ENCODE results near the gene KAT2B.

The KAT2B gene

DNA sequence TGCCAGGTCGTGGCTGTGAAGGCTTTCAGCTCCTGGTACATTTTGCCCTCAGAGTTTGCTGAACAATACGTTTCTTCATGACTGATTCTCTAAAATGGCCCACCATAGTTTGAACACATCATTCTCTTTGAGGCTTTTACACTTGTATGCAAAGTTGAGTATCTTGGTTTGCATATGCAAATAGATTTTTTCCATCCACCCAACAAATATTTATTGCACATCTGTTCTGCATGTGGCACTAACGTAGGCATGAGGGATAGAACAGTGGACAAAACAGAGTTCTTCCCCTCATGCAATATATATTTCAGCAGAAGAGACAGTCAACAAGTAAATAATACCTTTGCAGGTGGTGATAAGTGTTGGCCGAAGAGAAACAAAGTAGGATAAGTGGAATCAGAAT lies 55.2 kb downstream of the KAT2B start:
- in situ Hi-C loops (cut with MboI; ENCODE audit: low sequenced_read_pairs) = no loop called here

- in situ Hi-C loops (cut with MboI; ENCODE audit: low sequenced_read_pairs) = no loop called here
These were observed 56.0 kb downstream of the KAT2B start for GRCh38 chr3:20096135-20096685.

GRCh38 chr3:20097015-20097414 lies 56.8 kb downstream of the KAT2B start:
- in situ Hi-C loops (cut with MboI; ENCODE audit: low sequenced_read_pairs) = no loop called here

DNA sequence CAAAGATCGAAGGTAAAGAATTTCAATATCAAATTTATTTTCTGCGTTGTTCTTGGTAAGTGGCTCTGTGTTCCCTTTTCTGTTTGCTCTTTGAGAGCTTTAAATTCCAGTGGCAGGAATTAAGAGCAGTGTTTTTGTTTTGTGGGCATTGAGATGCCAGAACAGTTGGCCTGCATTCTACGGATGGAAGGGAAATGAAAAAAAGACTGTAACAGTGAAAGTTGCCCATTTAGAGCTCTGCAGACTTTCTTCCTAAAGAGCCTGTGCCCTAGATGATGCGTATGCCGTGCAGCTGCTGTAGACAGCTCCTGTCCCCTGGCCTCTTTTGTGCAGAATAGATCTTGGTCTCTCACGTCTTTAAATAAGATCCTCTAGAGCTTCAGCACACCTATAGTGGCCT lies 58.8 kb downstream of the KAT2B start:
- in situ Hi-C loops (cut with MboI; ENCODE audit: low sequenced_read_pairs) = no loop called here

DNA sequence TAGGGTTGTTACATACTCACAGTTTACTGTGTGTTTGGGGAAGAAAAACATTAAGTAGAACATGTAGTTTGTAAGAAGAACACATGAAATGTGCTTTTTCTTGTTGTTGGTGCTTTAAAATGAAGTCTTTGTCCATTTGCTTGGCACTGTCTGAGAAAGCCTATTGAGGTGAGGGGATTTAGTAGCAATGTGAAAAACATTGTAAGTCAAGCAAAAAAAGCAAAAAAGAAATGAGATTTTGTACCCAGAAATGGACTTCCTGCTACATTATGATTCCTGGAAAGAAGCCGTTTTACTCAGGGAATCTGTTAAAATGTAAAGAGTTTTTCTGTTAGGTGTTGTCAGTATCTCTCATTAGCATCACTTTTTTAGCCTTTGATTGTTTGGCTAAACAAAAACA lies 59.9 kb downstream of the KAT2B start:
- in situ Hi-C loops (cut with MboI; ENCODE audit: low sequenced_read_pairs) = no loop called here

- in situ Hi-C loops (cut with MboI; ENCODE audit: low sequenced_read_pairs) = no loop called here
These were observed 60.8 kb downstream of the KAT2B start for GRCh38 chr3:20101041-20101440.

DNA sequence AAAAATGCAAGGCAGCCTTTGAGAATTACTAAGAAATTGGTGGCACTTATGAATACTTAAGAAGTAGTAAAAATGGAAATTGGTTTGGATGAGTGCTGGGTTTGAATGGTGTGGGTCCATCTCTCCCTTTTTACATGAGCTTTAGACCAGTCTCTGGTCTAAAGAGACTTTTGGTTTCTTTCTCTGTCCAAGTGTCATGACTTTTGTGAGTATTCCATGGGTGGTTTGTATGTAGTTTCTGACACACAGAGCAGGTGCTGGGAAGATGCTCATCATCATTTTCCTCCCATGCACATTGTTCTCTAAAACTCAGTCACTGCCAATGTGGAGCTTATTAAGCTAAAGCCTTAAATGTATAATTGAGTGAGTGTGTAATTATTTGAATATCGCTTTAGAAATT lies 63.5 kb downstream of the KAT2B start:
- in situ Hi-C loops (cut with MboI; ENCODE audit: low sequenced_read_pairs) = no loop called here

GRCh38 chr3:20104167-20104661 lies 64.0 kb downstream of the KAT2B start:
- in situ Hi-C loops (cut with MboI; ENCODE audit: low sequenced_read_pairs) = no loop called here

DNA sequence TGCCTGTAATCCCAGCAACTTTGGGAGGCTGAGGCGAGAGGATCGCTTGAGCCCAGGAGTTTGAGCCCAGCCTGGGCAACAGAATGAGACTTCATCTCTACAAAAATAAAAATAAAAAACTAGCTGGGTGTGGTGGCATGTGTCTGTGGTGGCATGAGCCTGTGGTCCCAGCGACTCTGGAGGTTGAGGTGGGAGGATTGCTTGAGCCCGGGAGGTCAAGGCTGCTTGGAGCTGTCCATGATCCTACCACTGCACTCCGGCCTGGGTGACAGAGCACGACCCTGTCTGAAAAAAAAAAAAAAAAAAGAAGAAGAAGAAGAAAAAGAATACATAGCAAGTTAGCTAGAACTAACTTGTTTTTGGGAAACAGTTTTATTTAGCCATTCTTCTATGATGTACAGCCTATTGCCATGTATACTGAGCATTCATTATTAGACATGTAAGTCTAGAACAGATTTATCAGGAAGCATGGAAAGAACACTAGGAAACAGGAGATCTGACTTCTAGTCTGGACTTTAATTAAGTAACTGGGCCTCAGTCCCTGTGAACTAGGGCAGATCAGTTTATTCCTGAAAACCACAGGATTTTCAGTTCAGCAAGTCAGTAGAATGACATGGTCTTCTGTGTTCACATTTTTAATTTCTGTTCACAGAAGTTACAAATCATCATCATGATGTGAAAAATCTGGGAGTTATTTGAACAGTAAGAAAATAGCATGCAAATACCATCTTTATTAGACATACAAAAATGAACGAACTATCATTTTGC lies 65.5 kb downstream of the KAT2B start:
- in situ Hi-C loops (cut with MboI; ENCODE audit: low sequenced_read_pairs) = no loop called here

GRCh38 chr3:20107722-20108121 lies 67.5 kb downstream of the KAT2B start:
- in situ Hi-C loops (cut with MboI; ENCODE audit: low sequenced_read_pairs) = no loop called here

GRCh38 chr3:20108869-20109268 lies 68.6 kb downstream of the KAT2B start:
- in situ Hi-C loops (cut with MboI; ENCODE audit: low sequenced_read_pairs) = no loop called here

GRCh38 chr3:20110826-20111225 lies 70.6 kb downstream of the KAT2B start:
- in situ Hi-C loops (cut with MboI; ENCODE audit: low sequenced_read_pairs) = no loop called here

- in situ Hi-C loops (cut with MboI; ENCODE audit: low sequenced_read_pairs) = no loop called here
These were observed 71.6 kb downstream of the KAT2B start for GRCh38 chr3:20111836-20112235.

- in situ Hi-C loops (cut with MboI; ENCODE audit: low sequenced_read_pairs) = no loop called here
These were observed 80.8 kb downstream of the KAT2B start for GRCh38 chr3:20121088-20121487.

DNA sequence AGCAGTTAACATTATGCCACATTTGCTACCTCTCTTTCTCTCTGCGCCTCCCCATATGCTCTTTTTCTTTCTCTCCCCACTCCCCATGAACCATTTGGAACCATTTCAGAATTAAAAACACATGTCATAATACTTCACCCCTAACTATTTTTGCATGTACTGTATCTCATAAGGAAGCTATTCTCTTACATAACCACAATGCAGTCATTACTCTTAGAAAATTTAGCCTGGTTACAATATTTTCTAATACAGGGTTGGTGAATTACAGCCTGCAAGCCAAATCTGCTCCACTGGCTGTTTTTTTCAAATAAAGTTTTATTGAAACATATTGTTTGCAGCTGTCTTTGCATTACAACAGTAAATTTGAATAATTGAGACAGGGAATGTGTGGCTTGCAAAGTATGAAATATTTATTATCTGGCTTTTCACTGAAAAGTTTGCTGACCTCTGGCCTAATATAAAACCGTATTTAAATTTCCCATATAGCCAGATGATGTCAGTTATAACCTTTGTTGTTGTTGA lies 82.9 kb downstream of the KAT2B start:
- in situ Hi-C loops (cut with MboI; ENCODE audit: low sequenced_read_pairs) = no loop called here

- in situ Hi-C loops (cut with MboI; ENCODE audit: low sequenced_read_pairs) = no loop called here
These were observed 85.0 kb downstream of the KAT2B start for GRCh38 chr3:20125289-20125688.

GRCh38 chr3:20125897-20126296 lies 85.7 kb downstream of the KAT2B start:
- in situ Hi-C loops (cut with MboI; ENCODE audit: low sequenced_read_pairs) = no loop called here

- in situ Hi-C loops (cut with MboI; ENCODE audit: low sequenced_read_pairs) = no loop called here
These were observed 88.1 kb downstream of the KAT2B start for GRCh38 chr3:20128358-20128757.

- in situ Hi-C loops (cut with MboI; ENCODE audit: low sequenced_read_pairs) = no loop called here
These were observed 89.9 kb downstream of the KAT2B start for GRCh38 chr3:20130106-20130505.

GRCh38 chr3:20136231-20136630 lies 96.0 kb downstream of the KAT2B start:
- in situ Hi-C loops (cut with MboI; ENCODE audit: low sequenced_read_pairs) = no loop called here

GRCh38 chr3:20137647-20138046 lies 97.4 kb downstream of the KAT2B start:
- in situ Hi-C loops (cut with MboI; ENCODE audit: low sequenced_read_pairs) = no loop called here

DNA sequence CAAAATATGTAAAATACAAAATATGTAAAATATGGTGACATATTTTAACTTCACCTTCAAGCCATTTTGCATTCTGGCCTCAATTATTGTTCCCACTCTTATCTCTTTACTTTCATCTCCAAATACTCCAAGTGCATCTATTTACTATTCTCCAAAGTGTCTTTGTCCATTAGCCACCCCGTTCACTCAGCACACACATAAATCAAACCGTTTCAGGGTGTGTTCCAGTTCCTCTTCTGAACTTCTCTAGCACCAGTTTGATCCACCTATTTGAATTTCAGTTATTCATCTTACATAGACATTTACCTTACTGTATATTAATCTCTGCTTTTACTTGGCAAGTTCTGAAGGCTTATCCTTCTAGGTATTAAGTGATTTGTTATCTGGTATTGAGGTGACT lies 100.6 kb downstream of the KAT2B start:
- in situ Hi-C loops (cut with MboI; ENCODE audit: low sequenced_read_pairs) = no loop called here
